Liver (tissue), 3 donors: ENCODE data around the gene CAPRIN2.

ENCODE experiments used
- ATF3 ChIP-seq: IDR thresholded peaks from 2 replicates; pipeline ENCODE4 v1.6.1; 2016; ENCODE audit warnings: antibody characterized with exemption
- EGR1 ChIP-seq, 2 donors: IDR thresholded peaks; 2 replicates each; pipeline ENCODE4 v1.6.1; 2016 to 2018; ENCODE audit warnings: antibody characterized with exemption in 2 of 2, low read depth in 2 of 2
- JUND ChIP-seq, 2 donors: IDR thresholded peaks; 2 replicates each; pipeline ENCODE4 v1.6.1; 2016; ENCODE audit warnings: antibody characterized with exemption in 2 of 2
- MAX ChIP-seq: IDR thresholded peaks from 2 replicates; pipeline ENCODE4 v1.6.1; 2016; ENCODE audit warnings: antibody characterized with exemption
- RAD21 ChIP-seq, 2 donors: IDR thresholded peaks; 2 replicates each; pipeline ENCODE4 v1.6.1; 2016; ENCODE audit warnings: antibody characterized with exemption in 2 of 2, mild to moderate bottlenecking in 2 of 2
- RXRA ChIP-seq, 2 donors: IDR thresholded peaks; 2 replicates each; pipeline ENCODE4 v1.6.1; 2017 to 2018; ENCODE audit warnings: antibody characterized with exemption in 2 of 2, mild to moderate bottlenecking in 1 of 2
- SP1 ChIP-seq: IDR thresholded peaks from 2 replicates; pipeline ENCODE4 v1.6.1; 2018; ENCODE audit warnings: antibody characterized with exemption, mild to moderate bottlenecking
- TAF1 ChIP-seq: conservative IDR thresholded peaks from 2 replicates; pipeline ENCODE4 v1.6.1; 2016; ENCODE audit warnings: antibody characterized with exemption, mild to moderate bottlenecking
- YY1 ChIP-seq: IDR thresholded peaks from 2 replicates; pipeline ENCODE4 v1.6.1; 2016; ENCODE audit warnings: antibody characterized with exemption, mild to moderate bottlenecking
- TF ChIP-seq, protein P1 (sequence below): fragments of 150-350 bp; IDR thresholded peaks from 2 replicates; pipeline ENCODE4 v1.5.1; 2017; ENCODE audit warnings: improper control_type of control experiment, low read depth, low read length; ENCODE audit not compliant: missing input control
- TF ChIP-seq, protein P2 (sequence below): IDR thresholded peaks from 2 replicates; pipeline ENCODE4 v1.6.1; 2016; ENCODE audit warnings: antibody characterized with exemption, mild to moderate bottlenecking
- donor health status: healthy.
- donor health status: healthy.

DNA sequence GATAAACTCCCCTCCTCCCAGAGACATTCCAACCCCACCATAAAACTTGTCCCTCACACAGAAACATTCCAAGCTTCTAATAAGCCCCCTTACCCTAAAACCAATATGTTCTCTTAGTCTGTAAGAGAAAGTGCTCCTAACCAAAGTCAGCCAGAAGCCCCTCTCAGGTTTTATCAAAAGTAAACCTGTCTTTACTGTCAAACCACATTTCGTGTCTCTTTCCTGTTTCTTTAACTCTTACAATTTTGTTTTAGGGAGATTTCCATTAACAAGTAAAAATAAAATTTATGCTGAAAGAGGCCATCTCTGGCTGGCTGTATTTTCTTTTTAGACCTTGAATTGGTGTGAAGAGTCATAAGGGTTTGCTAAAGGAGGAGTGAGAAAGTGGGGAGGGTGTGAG is 29.8 kb upstream of the CAPRIN2 start:
- TF ChIP-seq TAF1, result no peak
- TF ChIP-seq, protein P1, sequence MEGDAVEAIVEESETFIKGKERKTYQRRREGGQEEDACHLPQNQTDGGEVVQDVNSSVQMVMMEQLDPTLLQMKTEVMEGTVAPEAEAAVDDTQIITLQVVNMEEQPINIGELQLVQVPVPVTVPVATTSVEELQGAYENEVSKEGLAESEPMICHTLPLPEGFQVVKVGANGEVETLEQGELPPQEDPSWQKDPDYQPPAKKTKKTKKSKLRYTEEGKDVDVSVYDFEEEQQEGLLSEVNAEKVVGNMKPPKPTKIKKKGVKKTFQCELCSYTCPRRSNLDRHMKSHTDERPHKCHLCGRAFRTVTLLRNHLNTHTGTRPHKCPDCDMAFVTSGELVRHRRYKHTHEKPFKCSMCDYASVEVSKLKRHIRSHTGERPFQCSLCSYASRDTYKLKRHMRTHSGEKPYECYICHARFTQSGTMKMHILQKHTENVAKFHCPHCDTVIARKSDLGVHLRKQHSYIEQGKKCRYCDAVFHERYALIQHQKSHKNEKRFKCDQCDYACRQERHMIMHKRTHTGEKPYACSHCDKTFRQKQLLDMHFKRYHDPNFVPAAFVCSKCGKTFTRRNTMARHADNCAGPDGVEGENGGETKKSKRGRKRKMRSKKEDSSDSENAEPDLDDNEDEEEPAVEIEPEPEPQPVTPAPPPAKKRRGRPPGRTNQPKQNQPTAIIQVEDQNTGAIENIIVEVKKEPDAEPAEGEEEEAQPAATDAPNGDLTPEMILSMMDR, result no peak
- TF ChIP-seq RXRA (IDR thresholded peaks at IDR 0.05), result no peak
- no peak for TF ChIP-seq ATF3
- TF ChIP-seq EGR1 (IDR thresholded peaks at IDR 0.05; ENCODE audit: low read depth in 2 of 2), result no peak
- TF ChIP-seq RAD21 (IDR thresholded peaks at IDR 0.05), result no peak
- TF ChIP-seq SP1, result no peak
- TF ChIP-seq MAX, result no peak
- TF ChIP-seq JUND (IDR thresholded peaks at IDR 0.05), result no peak
- TF ChIP-seq, protein P2, sequence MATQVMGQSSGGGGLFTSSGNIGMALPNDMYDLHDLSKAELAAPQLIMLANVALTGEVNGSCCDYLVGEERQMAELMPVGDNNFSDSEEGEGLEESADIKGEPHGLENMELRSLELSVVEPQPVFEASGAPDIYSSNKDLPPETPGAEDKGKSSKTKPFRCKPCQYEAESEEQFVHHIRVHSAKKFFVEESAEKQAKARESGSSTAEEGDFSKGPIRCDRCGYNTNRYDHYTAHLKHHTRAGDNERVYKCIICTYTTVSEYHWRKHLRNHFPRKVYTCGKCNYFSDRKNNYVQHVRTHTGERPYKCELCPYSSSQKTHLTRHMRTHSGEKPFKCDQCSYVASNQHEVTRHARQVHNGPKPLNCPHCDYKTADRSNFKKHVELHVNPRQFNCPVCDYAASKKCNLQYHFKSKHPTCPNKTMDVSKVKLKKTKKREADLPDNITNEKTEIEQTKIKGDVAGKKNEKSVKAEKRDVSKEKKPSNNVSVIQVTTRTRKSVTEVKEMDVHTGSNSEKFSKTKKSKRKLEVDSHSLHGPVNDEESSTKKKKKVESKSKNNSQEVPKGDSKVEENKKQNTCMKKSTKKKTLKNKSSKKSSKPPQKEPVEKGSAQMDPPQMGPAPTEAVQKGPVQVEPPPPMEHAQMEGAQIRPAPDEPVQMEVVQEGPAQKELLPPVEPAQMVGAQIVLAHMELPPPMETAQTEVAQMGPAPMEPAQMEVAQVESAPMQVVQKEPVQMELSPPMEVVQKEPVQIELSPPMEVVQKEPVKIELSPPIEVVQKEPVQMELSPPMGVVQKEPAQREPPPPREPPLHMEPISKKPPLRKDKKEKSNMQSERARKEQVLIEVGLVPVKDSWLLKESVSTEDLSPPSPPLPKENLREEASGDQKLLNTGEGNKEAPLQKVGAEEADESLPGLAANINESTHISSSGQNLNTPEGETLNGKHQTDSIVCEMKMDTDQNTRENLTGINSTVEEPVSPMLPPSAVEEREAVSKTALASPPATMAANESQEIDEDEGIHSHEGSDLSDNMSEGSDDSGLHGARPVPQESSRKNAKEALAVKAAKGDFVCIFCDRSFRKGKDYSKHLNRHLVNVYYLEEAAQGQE, result no peak
- no peak for TF ChIP-seq YY1
